HepG2 (cell line): Measurements from ENCODE around the gene CES3. TPM values are rescaled to one million over a fixed set of nuclear protein-coding genes. Genes with fewer than 3 reads are reported as not detected.

ENCODE experiments used
- ATAC-seq: fragments of 200-7000 bp; cut with Tn5 transposase; 3 replicates; pipeline ENCODE4 v1.9.1; 2020; ENCODE audit warnings: mild to moderate bottlenecking, moderate library complexity
- BruUV-seq: library from RNA; stranded (reverse); fragments of 400-500 nt; replicated peaks from 2 replicates; lab custom pipeline; 2021; lab: Mats Ljungman, UMichigan
- CTCF ChIA-PET: fragments of 300-600 bp; formaldehyde crosslinking; extraction: SDS; loops from one replicate; lab custom pipeline; 2021; ENCODE audit warnings: low total read pairs, inconsistent platforms, low intra/inter-chr PET ratio; lab: Yijun Ruan, JAX
- POLR2A ChIA-PET: fragments of 350-600 bp; sonication (Branson Sonifier 250); formaldehyde crosslinking; loops from one replicate; lab custom pipeline; 2020; ENCODE audit warnings: antibody characterized with exemption, inconsistent platforms; lab: Yijun Ruan, JAX
- DNase-seq: peaks from one replicate; pipeline ENCODE4 v3.0.0-alpha.2; 2015; ENCODE audit warnings: low spot score
- FAIRE-seq: peaks from 3 replicates; lab custom pipeline; 2011; peaks lifted over from hg19 to GRCh38; lab: Jason Lieb, UNC
- H2AFZ ChIP-seq: one replicate; pipeline ENCODE4 v1.6.1; 2011; ENCODE audit warnings: low read length, inconsistent platforms
- H3K27ac ChIP-seq: fragments of 300-600 bp; 3 replicates; pipeline ENCODE4 v1.8.0; 2011; ENCODE audit warnings: mixed run types, mild to moderate bottlenecking, mixed read lengths, low read length, inconsistent platforms; ENCODE audit not compliant: insufficient read depth; ENCODE audit errors: extremely low read length
- H3K27me3 ChIP-seq, 2 experiments: fragments of 200-600 bp in 1 of 2; 2 replicates in 1 of 2; 3 replicates in 1 of 2; pipeline versions ENCODE4 v1.6.0 to v1.8.0; 2011; ENCODE audit warnings: low read length in 2 of 2, mild to moderate bottlenecking in 2 of 2, moderate library complexity in 2 of 2, inconsistent platforms in 1 of 2; ENCODE audit not compliant: insufficient read depth in 2 of 2, control insufficient read depth in 1 of 2
- H3K36me3 ChIP-seq, 2 experiments: fragments of 200-600 bp in 1 of 2; replicated peaks in 1 of 2; 2 replicates in 1 of 2; 3 replicates in 1 of 2; pipeline versions ENCODE4 v1.5.1 to v1.8.0; 2011; ENCODE audit warnings: low read length in 2 of 2, inconsistent platforms in 1 of 2; ENCODE audit not compliant: insufficient read depth in 2 of 2, control insufficient read depth in 1 of 2
- H3K4me1 ChIP-seq: 2 replicates; pipeline ENCODE4 v1.5.1; 2012; ENCODE audit warnings: low read length, inconsistent platforms; ENCODE audit not compliant: insufficient read depth
- H3K4me2 ChIP-seq: 2 replicates; pipeline ENCODE4 v1.6.0; 2011; ENCODE audit warnings: low read depth, low read length, inconsistent platforms
- H3K4me3 ChIP-seq, 3 experiments: fragments of 200-600 bp in 1 of 3; sonication (generic), shearing (Covaris generic) in 1 of 3; replicated peaks in 1 of 3; 2 replicates each; pipeline ENCODE4 v1.5.1; 2011 to 2016; ENCODE audit warnings: low read length in 3 of 3, inconsistent platforms in 2 of 3, low read depth in 2 of 3, mild to moderate bottlenecking in 2 of 3, control low read depth in 1 of 3, mixed read lengths in 1 of 3; ENCODE audit not compliant: insufficient read depth in 1 of 3
- H3K79me2 ChIP-seq: one replicate; pipeline ENCODE4 v1.6.1; 2011; ENCODE audit warnings: low read length, inconsistent platforms; ENCODE audit not compliant: insufficient read depth
- H3K9ac ChIP-seq: 2 replicates; pipeline ENCODE4 v1.6.0; 2011; ENCODE audit warnings: mild to moderate bottlenecking, low read depth, low read length, inconsistent platforms; ENCODE audit not compliant: insufficient read depth
- H3K9me3 ChIP-seq: 2 replicates; pipeline ENCODE4 v1.5.1; 2012; ENCODE audit warnings: mild to moderate bottlenecking, low read length
- H4K20me1 ChIP-seq: 2 replicates; pipeline ENCODE4 v1.6.0; 2011; ENCODE audit warnings: inconsistent platforms, mild to moderate bottlenecking, low read length, moderate library complexity; ENCODE audit not compliant: insufficient read depth
- FOXC1 ChIP-seq: sonication (generic); formaldehyde crosslinking; IDR thresholded peaks from 2 replicates; pipeline ENCODE4 v1.8.0; 2022; ENCODE audit warnings: mild to moderate bottlenecking, missing genetic modification reagents, borderline replicate concordance
- ZNF143 ChIP-seq: sonication (generic); formaldehyde crosslinking; IDR thresholded peaks from 2 replicates; pipeline ENCODE4 v1.4.0; 2020; ENCODE audit warnings: missing genetic modification reagents
- ZNF883 ChIP-seq: sonication (generic); formaldehyde crosslinking; IDR thresholded peaks from 2 replicates; pipeline ENCODE4 v1.5.1; 2020; ENCODE audit warnings: mild to moderate bottlenecking, missing genetic modification reagents; ENCODE audit errors: not compliant biosample characterization
- ZSCAN31 ChIP-seq: sonication (generic); formaldehyde crosslinking; IDR thresholded peaks from 2 replicates; pipeline ENCODE4 v1.5.0; 2020; ENCODE audit warnings: low read depth, mild to moderate bottlenecking, missing genetic modification reagents
- WGBS: methylation state at CpG from one replicate; pipeline ENCODE4 v1.1.6; 2017; ENCODE audit warnings: low lambda C conversion rate; 5-methylcytosine and 5-hydroxymethylcytosine counted together
- in situ Hi-C: cut with HindIII; loops from 2 replicates; pipeline ENCODE4 v1.10.0; 2017; ENCODE audit warnings: low pct_unique_long_range_greater_than_20kb; ENCODE audit not compliant: extremely low pct_ligation_motif_present
- intact Hi-C: fragments of 100-400 bp; cut with micrococcal nuclease; formaldehyde crosslinking; loops from one replicate; pipeline ENCODE4 v1.10.0; 2022; ENCODE audit not compliant: unreplicated experiment
- polyA plus RNA-seq, 8 experiments: library from polyadenylated mRNA; depleted of rRNA in 3 of 8; stranded (reverse) in 7 of 8; unstranded in 1 of 8; fragments of >200 nt; fragmentation: Illumina TruSeq in 4 of 8; extraction: Trizol in 4 of 8; gene quantifications; 2 replicates each; pipeline versions ENCODE4 v1.2.1 to v1.2.3, GENCODE V29; 2011 to 2016; ENCODE audit warnings: low read depth in 4 of 8, missing spikeins in 1 of 8, mixed read lengths in 1 of 8; ENCODE audit not compliant: insufficient read depth in 1 of 8
- total RNA-seq, 5 experiments: library from RNA; depleted of rRNA; stranded (reverse); fragments of >200 nt; fragmentation: Illumina TruSeq; extraction: Trizol; gene quantifications; 2 replicates each; pipeline ENCODE4 v1.2.3, GENCODE V29; 2016; ENCODE audit warnings: low read depth in 1 of 5
- TF ChIP-seq, protein P1 (sequence below): sonication (generic); formaldehyde crosslinking; IDR thresholded peaks from 2 replicates; pipeline ENCODE4 v1.5.0; 2020; ENCODE audit warnings: missing genetic modification reagents, mild to moderate bottlenecking, borderline replicate concordance
- TF ChIP-seq, protein P2 (sequence below): sonication (generic); formaldehyde crosslinking; IDR thresholded peaks from 2 replicates; pipeline ENCODE4 v1.4.0; 2020; ENCODE audit warnings: missing genetic modification reagents, borderline replicate concordance

CES3 gene
- total and polyA plus RNA-seq, 2 of the 13 experiments (the other 11 are each of a cell fraction or from before 2014, with no cell fraction given), result 6.6 to 17.4 TPM

GRCh38 chr16:67021321-67021720, 60.3 kb downstream of the CES3 start:
- Histone ChIP-seq H3K27me3 (peaks cover 0 to 1% of the 10 kb centered on the region in 2 experiments; a peak in 2 of 5 replicates), H3K9ac (no peak overlapping the region), H3K27ac (no peak overlapping the region), H3K36me3 (no peaks in the 10 kb centered on the region), H3K4me1 (peaks cover 63% of the 10 kb centered on the region), H3K9me3 (no peaks in the 10 kb centered on the region), H3K4me2 (0 out of 2 replicates have a peak overlapping the region, but pooled peaks have one; percentile 14), H4K20me1 (no peaks in the 10 kb centered on the region), H2AFZ (no peak overlapping the region), H3K4me3 (no peak overlapping the region), H3K79me2 (no peaks in the 10 kb centered on the region)
- DNase-seq (no peak), FAIRE-seq (peak; percentile 44), ATAC-seq (no peak)
- in situ Hi-C loops, result no loop called here
- 34% methylated on average over 3 of the region's 3 CpGs for WGBS
- CTCF ChIA-PET, result no interaction called here
- no TSS peak for BruUV-seq
- TF ChIP-seq ZNF143 (CRISPR knock-in tag) (peak; percentile 81), ZNF883 (no peak), ZSCAN31 (CRISPR knock-in tag) (no peak), FOXC1 (CRISPR knock-in tag) (no peak)
- TF ChIP-seq, protein P1, sequence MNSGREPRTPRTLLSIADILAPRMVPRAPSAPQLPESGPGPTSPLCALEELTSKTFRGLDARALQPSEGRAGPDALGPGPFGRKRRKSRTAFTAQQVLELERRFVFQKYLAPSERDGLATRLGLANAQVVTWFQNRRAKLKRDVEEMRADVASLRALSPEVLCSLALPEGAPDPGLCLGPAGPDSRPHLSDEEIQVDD (CRISPR knock-in tag), result no peak
- TF ChIP-seq, protein P2, sequence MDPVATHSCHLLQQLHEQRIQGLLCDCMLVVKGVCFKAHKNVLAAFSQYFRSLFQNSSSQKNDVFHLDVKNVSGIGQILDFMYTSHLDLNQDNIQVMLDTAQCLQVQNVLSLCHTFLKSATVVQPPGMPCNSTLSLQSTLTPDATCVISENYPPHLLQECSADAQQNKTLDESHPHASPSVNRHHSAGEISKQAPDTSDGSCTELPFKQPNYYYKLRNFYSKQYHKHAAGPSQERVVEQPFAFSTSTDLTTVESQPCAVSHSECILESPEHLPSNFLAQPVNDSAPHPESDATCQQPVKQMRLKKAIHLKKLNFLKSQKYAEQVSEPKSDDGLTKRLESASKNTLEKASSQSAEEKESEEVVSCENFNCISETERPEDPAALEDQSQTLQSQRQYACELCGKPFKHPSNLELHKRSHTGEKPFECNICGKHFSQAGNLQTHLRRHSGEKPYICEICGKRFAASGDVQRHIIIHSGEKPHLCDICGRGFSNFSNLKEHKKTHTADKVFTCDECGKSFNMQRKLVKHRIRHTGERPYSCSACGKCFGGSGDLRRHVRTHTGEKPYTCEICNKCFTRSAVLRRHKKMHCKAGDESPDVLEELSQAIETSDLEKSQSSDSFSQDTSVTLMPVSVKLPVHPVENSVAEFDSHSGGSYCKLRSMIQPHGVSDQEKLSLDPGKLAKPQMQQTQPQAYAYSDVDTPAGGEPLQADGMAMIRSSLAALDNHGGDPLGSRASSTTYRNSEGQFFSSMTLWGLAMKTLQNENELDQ, result no peak
- intact Hi-C loops, result loop anchor here (10.0 kb wide), 1 partner anchor 1063 kb away; the partner anchor contains the start of gene NFATC3
- POLR2A ChIA-PET, result interaction anchor here (0.7 to 1.4 kb wide), 3 partner anchors 10 to 158 kb away, joined by 4 to 5 read pairs (median 4); no protein-coding TSS in a partner anchor
